ENCODE data around the gene TBX3.

Gene TBX3

DNA sequence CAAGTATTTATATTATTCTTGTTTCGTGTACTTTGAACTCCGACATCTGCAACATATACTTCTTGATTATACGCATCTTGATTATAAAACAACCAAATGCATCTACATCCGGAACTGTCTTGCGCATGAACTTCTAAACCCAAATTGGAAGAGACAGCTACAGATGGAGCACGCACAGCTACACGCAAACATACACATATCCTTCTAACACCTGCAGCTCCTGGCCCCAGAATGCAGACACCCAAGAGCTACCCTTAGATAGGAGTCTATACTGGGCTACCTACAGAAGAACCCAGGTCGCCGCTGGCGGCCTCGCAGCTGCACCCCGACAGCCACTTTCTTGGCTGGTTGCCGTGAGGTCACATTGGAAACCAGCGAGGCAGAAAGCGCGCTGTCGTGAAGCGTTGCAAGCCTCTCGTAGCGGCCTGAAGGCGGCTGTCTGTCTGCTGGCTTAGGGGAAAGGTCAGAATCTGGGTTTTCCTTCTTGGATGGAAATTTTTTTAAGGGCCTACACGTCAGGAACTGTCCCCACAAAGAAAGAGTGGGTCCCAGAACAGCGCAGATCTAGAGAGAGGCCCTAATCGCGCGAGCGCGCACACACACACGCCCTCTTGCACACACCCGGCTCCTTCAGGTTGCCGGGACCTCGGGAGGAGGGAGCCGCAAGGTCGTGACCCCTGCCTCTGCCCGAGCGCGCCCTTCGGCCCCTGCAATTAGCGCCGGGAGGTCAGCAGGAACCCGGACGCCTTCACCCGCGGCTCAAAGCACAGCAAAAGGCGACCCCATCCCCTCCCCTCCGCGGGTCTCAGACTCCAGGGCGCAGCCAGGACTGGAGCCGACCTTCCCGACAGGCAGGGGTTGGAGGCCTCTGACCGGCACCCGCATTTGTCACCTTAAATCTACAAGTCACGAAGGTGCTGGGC is 17.0 kb downstream of the TBX3 start:
- DNase-seq, result no peak

DNA sequence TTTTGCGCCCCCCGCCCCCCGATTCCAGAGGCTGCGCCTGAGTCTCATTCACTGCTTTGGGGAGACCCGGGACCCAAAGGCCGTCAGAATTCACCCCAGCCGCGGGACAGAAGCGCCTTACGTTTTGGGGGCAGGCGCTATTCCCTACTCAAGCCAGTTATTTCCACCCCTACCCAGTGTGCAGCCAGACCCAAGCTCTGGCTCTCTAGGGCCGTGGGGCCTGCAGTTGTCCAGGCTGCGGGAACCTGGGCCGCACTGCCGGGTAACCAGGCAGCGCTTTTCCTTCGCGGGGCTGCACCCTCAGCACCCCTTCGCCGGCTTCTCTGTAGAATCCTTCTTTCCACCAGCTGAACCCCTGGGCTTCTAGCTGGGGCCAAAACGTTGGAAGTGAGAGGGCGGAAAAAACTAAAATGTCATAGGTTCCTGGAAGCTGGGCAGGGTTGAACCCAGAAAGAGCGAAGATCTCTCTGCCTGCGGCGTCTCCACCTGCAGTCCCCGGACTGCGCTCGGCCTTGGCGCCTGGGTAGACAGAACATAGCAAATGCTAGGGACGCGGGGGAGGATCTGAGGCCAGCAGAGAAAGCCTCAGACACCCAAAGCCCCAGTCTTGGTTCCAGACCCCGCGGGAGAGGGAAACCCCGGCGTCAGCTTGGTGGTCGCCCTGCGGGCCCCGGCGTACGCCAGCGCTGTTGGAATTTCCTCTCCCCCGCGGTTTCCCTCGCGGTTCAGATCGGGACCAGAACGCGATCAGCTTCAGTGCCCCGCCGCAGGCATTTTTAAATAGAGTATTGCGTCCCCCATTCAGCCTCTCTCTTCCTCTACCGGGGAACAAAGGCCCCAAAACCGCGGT is 18.3 kb downstream of the TBX3 start:
- no peak for DNase-seq

DNA sequence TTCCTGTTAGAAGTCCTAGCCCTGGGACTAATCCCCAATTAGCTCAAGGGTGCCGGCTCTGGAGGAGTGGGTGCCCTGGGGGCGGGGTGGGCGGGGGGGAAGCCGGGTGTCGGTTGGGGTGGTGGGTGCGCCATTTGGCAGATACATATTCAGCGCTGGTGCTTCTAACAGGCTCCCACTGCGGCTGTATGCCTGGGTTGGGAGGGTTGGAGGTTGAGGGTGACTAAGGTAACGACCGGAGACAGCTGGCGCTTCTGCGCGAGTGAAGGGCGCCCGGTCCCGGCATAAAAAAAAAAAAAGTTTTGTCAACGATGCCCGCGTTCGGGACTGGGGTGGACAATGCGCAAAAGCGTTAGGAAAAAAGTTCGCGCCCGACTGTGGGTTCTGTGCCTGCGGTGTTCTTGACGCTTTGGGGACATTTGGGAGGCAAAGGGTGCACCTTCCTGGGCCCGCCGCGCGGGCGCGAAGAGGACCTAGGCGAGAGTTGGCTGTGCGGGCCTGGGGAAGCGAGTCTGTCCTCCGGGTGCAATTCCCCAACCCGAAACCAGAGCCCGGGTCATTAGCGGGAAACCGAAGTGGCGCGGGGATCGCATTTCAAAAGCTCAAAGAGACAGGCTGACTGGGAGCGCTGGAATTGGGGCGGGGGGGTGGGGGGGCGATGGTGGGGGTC is 19.2 kb downstream of the TBX3 start:
- no peak for DNase-seq

DNA sequence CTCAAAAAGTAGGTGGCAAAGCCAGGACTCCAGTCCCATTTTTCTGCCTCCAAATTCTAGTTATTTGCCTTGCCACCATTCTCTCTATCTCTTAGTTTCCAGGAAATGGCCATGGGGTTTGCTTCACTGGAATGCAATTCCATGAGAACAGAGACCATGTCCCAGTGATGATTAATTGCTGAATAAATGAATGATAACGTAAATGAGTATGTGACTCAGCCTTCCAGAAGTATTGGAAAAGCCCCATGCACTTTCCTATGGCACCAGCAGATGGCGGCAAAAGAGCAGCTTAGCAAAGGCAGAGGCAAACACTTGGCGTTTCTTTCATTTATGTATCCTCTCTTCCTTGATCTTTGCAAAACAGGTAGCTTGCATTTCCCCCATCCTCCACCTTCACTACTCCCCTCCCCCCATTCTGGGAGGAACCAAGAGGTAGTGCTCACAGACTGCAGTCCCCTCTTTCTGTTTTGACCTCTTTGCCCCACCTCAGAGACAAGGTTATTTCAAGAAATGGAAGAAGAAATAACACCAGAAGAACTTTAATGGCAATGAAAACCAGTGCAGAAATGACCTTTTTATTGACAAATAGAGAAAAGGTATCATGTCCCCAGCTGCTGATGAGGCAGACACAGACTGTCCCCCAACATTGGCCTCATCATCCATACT is 21.3 kb downstream of the TBX3 start:
- DNase-seq, result peak; percentile 40

DNA sequence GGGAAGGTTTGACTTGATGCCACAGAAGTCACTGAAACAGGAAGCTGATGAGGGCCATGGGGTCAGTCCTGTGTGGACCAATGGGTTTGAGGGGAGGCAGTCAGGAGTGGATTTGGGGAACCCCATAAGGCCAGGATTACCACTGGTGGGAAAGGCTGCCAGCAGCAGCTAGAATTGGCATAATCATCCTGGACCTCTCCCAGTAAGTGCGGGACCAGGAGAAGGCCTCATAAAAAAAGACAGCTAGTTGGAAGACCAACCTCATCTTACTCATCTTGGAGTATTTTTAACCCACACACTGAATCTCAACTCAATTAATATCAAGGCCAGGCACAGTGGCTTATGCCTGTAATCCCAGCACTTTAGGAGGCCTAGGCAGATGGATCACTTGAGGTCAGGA is 22.7 kb downstream of the TBX3 start:
- DNase-seq, result no peak

DNA sequence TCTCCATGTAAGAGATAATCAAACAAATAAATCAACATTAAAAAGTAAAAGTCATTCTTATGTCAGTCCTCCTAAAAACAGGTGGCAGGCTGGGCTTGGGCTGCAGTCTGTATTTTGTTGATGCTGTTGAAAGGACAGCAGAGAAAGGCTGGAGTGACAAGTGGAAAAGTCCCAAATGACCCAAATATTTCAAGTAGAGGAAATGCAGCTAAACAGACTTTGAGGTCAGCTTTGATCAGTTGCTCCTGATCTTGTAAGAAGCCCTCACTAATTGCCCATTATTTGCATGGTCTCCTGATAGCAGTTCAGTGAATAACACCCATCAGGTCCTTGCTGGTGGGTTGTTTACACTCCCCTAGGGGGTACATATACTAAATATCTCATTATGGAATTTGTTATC is 24.9 kb downstream of the TBX3 start:
- no peak for DNase-seq

DNA sequence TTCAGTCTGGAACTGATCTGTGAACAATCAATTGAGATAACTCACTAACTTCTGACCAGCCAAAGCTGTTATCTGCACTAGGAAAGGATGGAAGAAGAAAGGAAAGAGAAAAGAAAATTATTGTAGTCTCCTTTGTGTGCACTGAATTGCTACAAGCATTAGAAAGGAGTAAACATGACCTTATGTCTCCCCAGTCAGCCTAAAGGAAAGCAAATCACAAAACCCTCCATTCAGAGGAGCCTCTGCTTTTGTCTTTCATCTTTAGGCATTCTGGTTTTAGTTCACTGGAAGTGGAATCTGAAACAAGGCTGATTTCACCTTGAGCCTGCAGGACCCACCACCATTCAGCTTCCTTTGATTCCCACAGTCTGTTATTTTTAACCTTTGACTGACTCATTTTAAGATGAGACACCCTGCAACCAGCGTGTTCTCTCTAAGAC is 26.0 kb downstream of the TBX3 start:
- DNase-seq, result no peak

DNA sequence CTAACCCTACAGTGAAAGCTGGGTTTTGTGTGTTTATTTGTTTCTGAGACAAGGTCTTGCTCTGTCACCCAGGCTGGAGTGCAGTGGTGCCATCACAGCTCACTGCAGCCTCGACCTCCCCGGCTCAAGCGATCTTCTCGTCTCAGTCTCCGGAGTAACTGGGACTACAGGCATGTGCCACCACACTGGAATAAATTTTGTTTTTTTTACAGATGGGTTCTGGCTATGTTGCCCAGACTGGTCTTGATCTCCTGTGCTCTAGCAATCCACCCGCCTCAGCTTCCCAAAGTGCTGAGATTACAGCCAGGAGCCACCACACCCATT is 26.4 kb downstream of the TBX3 start:
- no peak for DNase-seq

DNA sequence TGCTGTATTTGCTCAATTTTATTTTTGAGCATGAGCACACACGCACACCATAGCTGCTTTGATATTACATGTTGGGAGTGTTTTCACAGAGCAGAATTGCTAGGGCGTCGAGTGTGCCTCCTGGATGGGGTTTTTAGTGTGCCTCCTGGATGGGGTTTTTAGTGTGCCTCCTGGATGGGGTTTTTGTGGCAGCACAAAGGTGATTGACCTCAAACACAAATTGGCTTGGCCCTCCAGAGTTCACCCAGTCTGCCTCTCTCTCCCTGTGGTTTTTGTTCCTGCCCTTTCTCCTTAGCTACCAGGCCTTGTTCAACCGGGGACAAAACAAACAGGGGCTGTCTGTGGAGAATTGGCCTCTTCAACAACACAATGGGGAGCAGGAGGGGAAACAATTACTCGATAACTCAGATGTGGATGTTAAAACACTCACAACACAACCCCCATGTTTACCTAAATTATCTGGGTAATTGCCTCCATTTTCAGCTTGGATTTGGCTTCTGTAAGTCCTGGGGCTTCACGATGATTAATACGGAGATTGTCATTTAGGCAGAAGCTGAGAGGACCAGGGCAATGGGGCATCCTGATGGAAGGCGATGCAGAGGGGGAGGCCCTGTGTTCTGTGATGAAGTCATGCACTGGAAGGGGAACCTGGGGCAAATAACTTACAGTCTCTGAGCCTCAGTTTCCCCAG is 26.9 kb downstream of the TBX3 start:
- DNase-seq, result no peak

DNA sequence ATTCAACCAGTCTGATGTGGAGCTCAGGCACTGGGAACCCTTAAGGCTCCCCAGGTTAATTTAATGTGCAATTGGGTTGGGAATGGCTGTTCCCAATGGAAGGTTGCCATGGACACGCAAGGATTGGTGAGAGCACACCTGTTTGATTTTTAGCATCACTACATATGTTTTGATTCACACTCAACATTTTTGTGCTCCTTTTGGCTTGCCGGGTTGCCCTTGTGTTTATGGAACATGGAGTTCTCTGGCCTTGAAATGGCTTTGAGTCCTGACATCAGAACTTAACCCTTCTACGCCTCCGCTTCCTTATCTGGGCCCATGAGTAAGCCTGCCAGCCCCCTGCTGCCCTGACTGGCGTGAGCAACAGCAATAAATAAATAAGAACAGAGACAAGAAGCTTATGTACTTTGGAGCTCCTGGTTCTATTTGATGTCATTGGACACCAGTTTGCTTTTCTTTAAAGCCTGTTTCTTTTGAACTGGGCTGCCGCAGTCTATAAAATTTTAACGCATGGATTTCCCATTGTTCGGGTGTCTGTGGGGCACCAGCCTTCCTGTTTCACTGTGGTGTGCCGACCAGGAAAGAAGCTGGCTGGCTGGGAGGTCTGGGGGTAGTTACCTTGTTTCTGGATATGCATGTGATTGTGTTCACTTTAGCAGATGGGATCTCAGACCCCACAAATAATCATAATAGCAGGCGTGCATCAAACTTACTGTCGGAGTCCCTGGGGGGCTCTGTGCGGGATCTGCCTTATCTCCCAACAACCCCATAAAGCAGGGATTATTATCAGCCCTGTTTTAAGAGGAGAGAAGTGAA is 27.8 kb downstream of the TBX3 start:
- DNase-seq, result no peak

DNA sequence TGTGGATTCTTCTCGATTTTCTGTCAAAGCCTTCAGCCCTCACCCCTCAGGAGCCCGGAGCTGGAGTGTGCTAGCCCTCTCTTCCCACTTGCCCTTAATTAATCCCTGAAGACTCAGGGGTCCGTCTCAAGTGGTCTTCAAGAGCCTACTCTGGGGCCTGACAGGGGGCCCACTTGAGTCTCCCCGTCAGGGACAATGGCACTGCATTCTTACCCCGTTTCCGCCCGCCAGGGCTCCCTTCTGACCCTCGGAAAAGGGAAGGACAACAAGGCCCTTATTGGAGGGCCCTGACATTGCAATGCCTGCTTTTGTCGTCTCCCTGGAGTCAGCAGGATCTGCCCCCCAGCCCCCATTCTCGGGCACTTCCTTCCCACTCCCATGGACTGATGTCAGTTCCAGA is 34.4 kb downstream of the TBX3 start:
- no peak for DNase-seq

DNA sequence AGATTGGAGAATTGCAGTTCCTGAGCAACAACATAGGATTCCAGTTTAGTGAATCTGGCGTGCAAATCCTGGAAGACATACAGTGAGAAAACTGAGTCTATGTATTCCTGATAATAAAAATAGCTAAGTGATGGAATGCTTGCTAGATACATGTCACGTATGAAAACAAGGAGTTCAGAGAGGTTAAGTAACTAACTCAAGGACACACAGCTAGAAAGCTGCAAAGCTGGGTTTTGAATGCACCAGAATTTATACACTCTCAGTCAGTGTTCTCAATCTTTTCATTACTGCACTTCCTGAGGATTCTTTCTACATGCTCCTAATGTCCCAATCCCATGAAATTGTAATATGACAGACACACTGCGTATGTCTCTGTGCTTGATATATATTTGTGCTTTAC is 35.3 kb downstream of the TBX3 start:
- no peak for DNase-seq

DNA sequence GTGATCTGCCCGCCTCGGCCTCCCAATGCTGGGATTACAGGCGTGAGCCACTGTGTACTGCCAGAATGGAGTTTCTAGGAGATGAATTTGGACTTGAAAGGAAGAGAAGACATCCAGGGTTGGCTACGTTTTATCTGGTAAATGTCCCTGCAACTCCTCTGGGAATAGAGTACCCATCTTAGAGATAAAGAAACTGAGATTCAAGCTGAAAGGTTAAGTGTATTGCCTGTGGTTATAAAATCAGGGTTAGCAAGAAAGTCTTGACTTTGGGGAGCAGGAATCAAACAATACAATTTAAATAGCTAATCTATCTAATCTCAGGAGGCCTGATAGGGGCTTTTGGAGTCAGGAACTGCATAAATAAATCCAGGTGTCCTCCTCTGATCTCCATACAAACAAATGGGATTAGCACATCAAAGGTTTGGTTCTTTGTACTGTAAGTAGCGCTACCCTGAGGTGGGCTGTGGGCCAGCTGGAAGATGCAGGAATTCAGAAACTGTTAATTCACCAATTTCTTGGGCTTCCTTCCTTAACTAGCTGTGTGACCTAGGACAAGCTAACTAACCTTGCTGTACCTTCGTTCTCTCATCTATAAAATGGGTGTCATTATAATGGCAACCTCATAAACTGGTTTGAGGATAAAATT is 45.1 kb downstream of the TBX3 start:
- DNase-seq, result no peak

DNA sequence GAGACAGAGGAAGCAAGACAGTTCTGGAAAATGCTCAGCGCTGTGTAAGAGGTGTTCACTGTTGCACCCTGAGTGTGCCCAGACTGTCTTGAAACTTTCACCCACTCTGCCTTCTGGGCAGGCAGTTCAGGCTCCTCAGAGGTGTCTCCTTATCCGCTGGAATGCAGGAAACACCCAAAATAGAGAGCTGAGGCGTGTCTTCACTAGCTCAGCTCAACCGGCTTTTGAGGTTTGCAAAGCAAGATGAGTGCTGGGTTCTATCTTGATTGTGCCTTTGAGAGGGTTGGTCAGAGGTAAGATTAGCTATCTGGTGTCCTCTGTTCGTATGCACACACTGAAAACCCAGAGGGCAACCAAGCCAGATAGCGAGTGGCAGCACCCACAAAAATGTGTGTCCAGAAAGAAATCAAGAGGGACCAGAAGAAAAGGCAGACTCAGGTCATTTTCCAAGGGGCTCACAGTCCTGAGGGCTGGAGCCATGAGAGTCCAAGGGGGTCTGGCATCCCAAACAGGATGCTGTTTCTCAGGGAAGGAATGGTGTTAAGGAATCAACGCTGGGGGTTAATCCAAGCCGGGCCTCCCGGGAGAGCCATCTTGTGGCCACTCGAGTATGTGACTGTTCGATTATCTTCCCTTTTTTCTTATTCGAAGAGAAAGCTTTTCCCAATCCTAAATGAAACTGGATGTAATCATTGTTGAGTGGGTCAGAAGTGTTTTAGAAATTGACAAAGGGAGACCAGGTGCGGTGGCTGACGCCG is 47.1 kb downstream of the TBX3 start:
- no peak for DNase-seq

DNA sequence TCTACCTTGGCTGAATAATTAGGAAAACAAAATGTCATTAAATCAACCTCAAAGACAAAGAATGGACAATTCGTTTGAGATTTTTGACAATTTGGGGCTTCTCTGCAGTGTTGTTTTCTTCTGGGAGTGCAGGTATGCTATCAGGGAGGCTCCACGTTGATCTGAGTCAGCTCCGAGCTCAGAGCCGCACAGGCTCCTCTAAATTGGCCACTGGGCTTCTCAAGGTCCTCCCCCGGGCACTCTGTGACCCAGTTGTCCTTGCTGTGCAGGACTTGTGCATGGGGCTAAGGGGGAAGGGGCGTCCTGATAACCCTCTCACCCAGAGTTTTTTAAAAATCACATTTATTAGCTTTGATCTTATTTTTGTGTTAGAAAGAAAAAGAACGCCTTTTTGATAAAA is 52.7 kb downstream of the TBX3 start:
- DNase-seq, result no peak

DNA sequence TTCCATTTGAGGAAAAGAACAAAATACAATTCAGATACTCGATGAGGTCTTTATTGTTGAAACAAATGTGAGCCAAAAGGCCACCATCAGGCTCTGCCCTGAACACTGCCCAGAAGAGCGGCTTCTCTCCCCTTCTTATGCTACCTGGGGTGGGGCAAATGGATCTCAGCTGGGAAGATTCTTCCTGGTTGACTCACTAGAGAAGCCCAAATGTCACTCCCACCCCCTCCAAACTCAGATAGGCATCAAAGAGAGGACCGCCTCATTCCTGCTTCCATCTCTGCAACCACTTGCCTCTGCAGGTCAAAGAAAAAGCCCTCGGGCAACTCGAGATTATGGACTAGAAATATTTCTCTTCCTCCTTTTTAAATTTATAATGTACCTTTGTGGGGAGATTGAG is 55.8 kb downstream of the TBX3 start:
- DNase-seq, result no peak

DNA sequence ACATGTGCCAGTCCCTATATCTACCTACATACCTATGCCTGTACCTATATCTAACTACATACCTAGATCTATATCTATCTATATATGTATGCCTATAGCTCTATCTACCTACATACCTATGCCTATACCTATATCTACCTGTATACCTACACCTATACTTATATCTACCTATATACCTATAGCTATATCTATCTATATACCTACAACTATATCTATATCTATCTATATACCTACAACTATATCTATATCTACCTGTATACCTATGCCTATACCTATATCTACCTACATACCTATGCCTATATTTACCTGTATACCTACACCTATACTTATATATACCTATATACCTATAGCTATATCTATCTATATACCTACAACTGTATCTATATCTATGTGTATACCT is 56.6 kb downstream of the TBX3 start:
- no peak for DNase-seq

DNA sequence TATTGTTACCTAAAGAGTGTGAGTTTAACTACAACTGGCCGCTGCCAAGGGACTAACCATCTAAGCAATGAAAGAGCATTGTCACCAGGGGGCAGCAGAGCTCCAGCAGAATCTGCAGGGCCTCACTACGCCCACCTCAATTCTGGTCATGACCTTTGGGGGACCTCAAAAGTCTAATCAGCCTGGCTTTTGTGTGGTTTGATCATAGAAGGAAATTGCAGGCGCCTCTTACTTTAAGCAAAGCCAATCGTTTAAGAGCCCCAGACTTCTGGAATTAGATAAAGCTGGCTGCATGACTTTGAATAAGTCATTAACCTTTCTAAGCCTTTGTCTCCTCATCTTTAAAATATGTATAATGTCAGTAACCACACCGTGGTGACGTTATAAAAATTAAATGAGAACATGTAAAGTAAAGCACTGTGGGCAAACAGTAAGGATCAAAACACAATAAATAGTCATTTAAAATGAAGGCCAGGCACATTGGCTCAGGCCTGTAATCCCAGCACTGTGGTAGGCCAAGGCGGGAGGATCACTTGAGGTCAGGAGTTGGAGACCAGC is 58.6 kb downstream of the TBX3 start:
- peak; percentile 31 for DNase-seq

DNA sequence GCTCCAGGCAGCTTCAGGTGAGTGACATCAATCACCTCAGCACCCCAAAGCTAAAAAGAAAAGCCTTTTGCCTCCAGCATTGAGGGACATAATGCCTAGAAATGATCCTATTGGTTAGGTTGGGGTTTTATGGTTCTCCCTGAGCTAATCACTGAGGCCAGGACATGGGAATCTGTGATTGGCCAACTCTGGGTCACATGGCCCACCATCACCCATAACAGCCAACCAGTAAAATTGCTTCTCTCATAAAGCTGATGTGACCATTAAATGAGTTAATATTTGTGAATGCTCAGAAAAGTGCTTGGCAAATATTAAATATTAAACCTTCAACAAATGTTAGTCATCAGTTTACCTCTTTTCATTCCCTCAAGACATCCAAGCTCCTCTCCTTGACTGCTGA is 60.2 kb downstream of the TBX3 start:
- DNase-seq, result no peak
